Adrenal gland (tissue), 12 donors: ENCODE results near the gene ALDH3B1. TPM values are rescaled to one million over a fixed set of nuclear protein-coding genes. Genes with fewer than 3 reads are reported as not detected.

ENCODE experiments used
- DNase-seq, 7 donors: peaks; one replicate each; pipeline ENCODE4 v3.0.0-alpha.2; 2019 to 2020
- H3K27ac ChIP-seq, 5 donors: fragments of 200-600 bp; sonication (generic) in 4 of 5; 1 replicate in 3 of 5; 2 replicates in 2 of 5; pipeline versions ENCODE4 v1.5.1 to v1.8.0; 2016 to 2020; ENCODE audit warnings: mild to moderate bottlenecking in 1 of 5
- H3K27me3 ChIP-seq: fragments of 200-600 bp; 2 replicates; pipeline ENCODE4 v1.8.0; 2021
- H3K36me3 ChIP-seq, 2 donors: fragments of 200-600 bp; replicated peaks in 1 of 2; 1 replicate in 1 of 2; 2 replicates in 1 of 2; pipeline versions ENCODE4 v1.5.1 to v1.8.0; 2018 to 2022
- H3K4me1 ChIP-seq, 2 donors: fragments of 200-600 bp; replicated peaks in 1 of 2; 1 replicate in 1 of 2; 2 replicates in 1 of 2; pipeline versions ENCODE4 v1.5.1 to v1.8.0; 2018 to 2021
- H3K4me3 ChIP-seq, 4 donors: fragments of 200-600 bp; sonication (generic) in 3 of 4; one replicate each; pipeline ENCODE4 v1.5.1; 2016 to 2018
- H3K9me3 ChIP-seq, 3 donors: fragments of 200-600 bp; sonication (generic) in 1 of 3; replicated peaks in 1 of 3; 1 replicate in 2 of 3; 2 replicates in 1 of 3; pipeline versions ENCODE4 v1.5.1 to v1.8.0; 2016 to 2021
- CTCF ChIP-seq, 6 experiments: fragments of 450-650 bp in 4 of 6; fragments of 200-600 bp in 2 of 6; sonication (generic) in 1 of 6; IDR thresholded peaks; 1 replicate in 5 of 6; 2 replicates in 1 of 6; pipeline versions ENCODE4 v1.5.1 to v1.8.0; 2016 to 2021; ENCODE audit warnings: antibody characterized with exemption in 6 of 6, mild to moderate bottlenecking in 2 of 6, moderate library complexity in 1 of 6
- POLR2A ChIP-seq, 2 donors: fragments of 450-650 bp; IDR thresholded peaks; one replicate each; pipeline ENCODE4 v1.6.1; 2017; ENCODE audit warnings: antibody characterized with exemption in 2 of 2, mild to moderate bottlenecking in 2 of 2, moderate library complexity in 1 of 2
- WGBS, 4 donors: extraction: QIAGEN DNeasy Blood & Tissue Kit in 2 of 4; methylation state at CpG; one replicate each; pipeline versions ENCODE4 v1.1.5 to v1.1.7; 2013 to 2017; 5-methylcytosine and 5-hydroxymethylcytosine counted together
- intact Hi-C, 2 donors: fragments of 100-400 bp; cut with DNase I; formaldehyde crosslinking; loops; one replicate each; pipeline versions ENCODE4 v1.14.1 to v1.15.0; 2022 to 2023
- polyA plus RNA-seq, 3 donors: library from polyadenylated mRNA; stranded (reverse); fragments of 200-250 nt in 2 of 3; fragments of 350-450 nt in 1 of 3; fragmentation: Illumina TruSeq in 1 of 3; extraction: RNeasy Lipid Tissue Mini Kit (QIAGEN cat#74804) in 1 of 3; gene quantifications; one replicate each; pipeline ENCODE4 v1.2.3, GENCODE V29; 2013 to 2014
- total RNA-seq, 9 donors: library from RNA; depleted of rRNA in 4 of 9; stranded (reverse); fragments of >200 nt in 4 of 9; fragments of 120-200 nt in 1 of 9; fragmentation: NEBNext Ultra II Directional in 1 of 9; extraction: Animal tissue kit (Norgen Biotek cat#: 25700) in 1 of 9; gene quantifications; one replicate each; pipeline versions ENCODE4 v1.1.0 to v1.2.4, GENCODE V29; 2013 to 2023
- donor health status: healthy with polysubstance abuse.
- donor health status: Bipolar disorder and iron deficiency.
- donor health status: DM: yes; HTN: yes; CAD: no.
- donor health status: DM: no; HTN: no; CAD: no.
- donor health status: DM: no; HTN: no; CAD: no.
- donor health status: DM: yes; HTN: yes; CAD: no.

Gene ALDH3B1
- total and polyA plus RNA-seq, 12 donors: 0.72 to 70.3 (median 51.6) TPM

DNA sequence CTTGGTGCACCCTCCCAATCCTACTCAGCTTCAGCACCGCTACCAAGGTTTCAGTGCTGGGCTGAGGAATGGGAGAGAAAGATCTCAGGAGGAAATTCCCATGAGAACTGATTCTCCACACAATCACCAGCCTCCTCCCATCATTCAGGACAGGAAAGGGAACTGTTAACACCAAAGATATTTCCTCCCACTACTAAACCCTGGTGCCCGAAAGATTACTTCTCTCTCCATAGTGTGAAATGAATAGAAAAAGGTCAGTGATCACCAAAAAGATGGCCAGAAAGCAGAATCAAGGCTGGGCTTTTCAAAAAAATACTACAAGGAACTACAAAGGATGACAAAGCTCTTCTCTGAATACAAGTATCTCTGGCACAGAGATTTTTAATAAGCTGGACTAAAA lies 54.8 kb downstream of the ALDH3B1 start:
- Histone ChIP-seq H3K9me3 (no peaks in the 10 kb centered on the region), H3K4me3 (no peak overlapping the region), H3K36me3 (peaks cover 0 to 84% of the 10 kb centered on the region in 2 donors), H3K27me3 (no peaks in the 10 kb centered on the region), H3K4me1 (no peaks in the 10 kb centered on the region), H3K27ac (peak overlapping the region in 1 of 5 donors; percentile 13)
- TF ChIP-seq CTCF (IDR thresholded peaks at IDR 0.05) (no peak), POLR2A (IDR thresholded peaks at IDR 0.05) (no peak)
- no peak for DNase-seq
- intact Hi-C loops: loop anchor here in 1 of 2 donors (10.0 kb wide), 1 partner anchor 130 kb away; no protein-coding TSS in a partner anchor
- WGBS, 4 donors: 64 to 86% (median 82%) methylated on average over 2 of the region's 2 CpGs

- H3K4me1 ChIP-seq: no peaks in the 10 kb centered on the region
- intact Hi-C loops: loop anchor here in 1 of 2 donors (10.0 kb wide), 1 partner anchor 129 kb away; no protein-coding TSS in a partner anchor
- no peak overlapping the region for H3K4me3 ChIP-seq
- peaks cover 0 to 91% of the 10 kb centered on the region in 2 donors for H3K36me3 ChIP-seq
- no peak for TF ChIP-seq POLR2A (IDR thresholded peaks at IDR 0.05)
- WGBS, 4 donors: 91 to 95% (median 93%) methylated on average over 4 to 5 of the region's 5 CpGs
- DNase-seq: no peak
- H3K27me3 ChIP-seq: no peaks in the 10 kb centered on the region
- no peak overlapping the region for H3K27ac ChIP-seq
- no peaks in the 10 kb centered on the region for H3K9me3 ChIP-seq
These were observed 55.7 kb downstream of the ALDH3B1 start for GRCh38 chr11:68065841-68066240.

DNA sequence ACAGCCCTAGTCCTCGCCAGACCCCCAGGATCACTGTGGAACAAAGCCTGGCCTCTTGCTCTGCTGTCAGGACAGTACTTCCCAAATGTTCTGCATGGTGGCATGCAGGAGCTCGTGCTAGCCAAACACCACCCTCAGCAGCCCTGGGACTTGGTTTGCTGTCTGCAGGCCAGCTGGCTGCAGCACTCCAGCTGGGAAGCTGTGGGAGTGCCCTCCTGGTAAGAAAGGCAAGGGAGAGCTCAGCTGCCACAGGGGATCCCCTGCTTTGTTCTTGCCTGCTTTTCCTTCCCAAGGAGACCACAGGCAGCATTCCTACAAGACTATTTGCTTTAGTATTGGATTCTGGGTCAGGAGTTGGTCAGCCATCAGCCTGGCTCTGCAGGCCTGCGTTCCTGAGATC lies 56.6 kb downstream of the ALDH3B1 start:
- Histone ChIP-seq H3K9me3 (no peaks in the 10 kb centered on the region), H3K4me3 (no peak overlapping the region), H3K36me3 (peaks cover 0 to 91% of the 10 kb centered on the region in 2 donors), H3K4me1 (no peaks in the 10 kb centered on the region), H3K27ac (no peak overlapping the region), H3K27me3 (no peaks in the 10 kb centered on the region)
- peak in 1 of 7 donors; percentile 25 for DNase-seq
- WGBS, 4 donors: 73 to 95% (median 90%) methylated on average over 1 to 3 of the region's 3 CpGs
- intact Hi-C loops: loop anchor here in 1 of 2 donors (10.0 kb wide), 1 partner anchor 128 kb away; no protein-coding TSS in a partner anchor
- no peak for TF ChIP-seq POLR2A (IDR thresholded peaks at IDR 0.05)
- no peak for TF ChIP-seq CTCF (IDR thresholded peaks at IDR 0.05)

DNA sequence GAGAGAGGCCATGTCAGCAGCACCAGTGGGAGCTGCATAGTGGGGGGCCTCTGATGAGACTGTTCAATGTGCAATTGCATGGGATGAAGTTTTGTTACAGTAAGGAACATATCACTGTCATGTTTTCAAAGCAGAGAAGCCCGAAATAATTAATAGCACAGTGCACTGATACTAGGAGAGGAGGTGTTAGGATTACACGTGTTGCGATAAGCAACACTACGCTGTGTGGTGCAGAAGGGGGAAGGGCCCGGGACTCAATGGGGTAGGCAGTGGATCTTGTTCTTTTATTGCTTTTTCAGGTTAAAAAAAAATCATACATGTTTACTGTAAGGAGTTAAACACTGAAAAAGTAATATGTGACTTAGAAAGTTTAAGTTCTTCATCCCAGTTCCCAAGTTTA lies 57.9 kb downstream of the ALDH3B1 start:
- H3K36me3 ChIP-seq: peaks cover 0 to 92% of the 10 kb centered on the region in 2 donors
- intact Hi-C loops: loop anchor here in 1 of 2 donors (10.0 kb wide), 1 partner anchor 127 kb away; no protein-coding TSS in a partner anchor
- no peaks in the 10 kb centered on the region for H3K27me3 ChIP-seq
- no peak overlapping the region for H3K27ac ChIP-seq
- TF ChIP-seq CTCF (IDR thresholded peaks at IDR 0.05): no peak
- no peak for TF ChIP-seq POLR2A (IDR thresholded peaks at IDR 0.05)
- H3K4me3 ChIP-seq: no peak overlapping the region
- 90 to 92% (median 91%) methylated on average over 5 of the region's 5 CpGs for WGBS, 4 donors
- no peaks in the 10 kb centered on the region for H3K4me1 ChIP-seq
- H3K9me3 ChIP-seq: no peaks in the 10 kb centered on the region
- DNase-seq: no peak
